Osteoblast (primary cell): ENCODE measurements around the gene CHI3L2. TPM values are rescaled to one million over a fixed set of nuclear protein-coding genes. Genes with fewer than 3 reads are reported as not detected.

Experiments
- DNase-seq: peaks from one replicate; pipeline ENCODE4 v3.0.0; 2011; ENCODE audit warnings: low spot score, mixed read lengths; ENCODE audit not compliant: insufficient read length; ENCODE audit errors: missing footprints
- H2AFZ ChIP-seq: 2 replicates; pipeline ENCODE4 v1.6.0; 2011; ENCODE audit warnings: mild to moderate bottlenecking, low read length
- H3K27ac ChIP-seq: 2 replicates; pipeline ENCODE4 v1.5.1; 2011; ENCODE audit warnings: mild to moderate bottlenecking, low read depth, low read length, moderate library complexity
- H3K27me3 ChIP-seq: 2 replicates; pipeline ENCODE4 v1.6.0; 2012; ENCODE audit warnings: mild to moderate bottlenecking, control low read depth, inconsistent platforms, low read length, moderate library complexity; ENCODE audit not compliant: insufficient read depth
- H3K36me3 ChIP-seq: 2 replicates; pipeline ENCODE4 v1.5.1; 2011; ENCODE audit warnings: mild to moderate bottlenecking, low read length, control low read depth, moderate library complexity; ENCODE audit not compliant: insufficient read depth
- H3K4me1 ChIP-seq: 2 replicates; pipeline ENCODE4 v1.5.1; 2011; ENCODE audit warnings: mild to moderate bottlenecking, low read length, control low read depth, moderate library complexity; ENCODE audit not compliant: insufficient read depth
- H3K4me2 ChIP-seq: 2 replicates; pipeline ENCODE4 v1.6.0; 2011; ENCODE audit warnings: mild to moderate bottlenecking, low read length; ENCODE audit not compliant: insufficient read depth
- H3K4me3 ChIP-seq: fragments of 200-600 bp; sonication (generic); 3 replicates; pipeline ENCODE4 v1.5.1; 2012; ENCODE audit warnings: mild to moderate bottlenecking, low read length, inconsistent platforms; ENCODE audit not compliant: insufficient read depth
- H3K79me2 ChIP-seq: 2 replicates; pipeline ENCODE4 v1.6.0; 2012; ENCODE audit warnings: mild to moderate bottlenecking, low read length, control low read depth, inconsistent platforms; ENCODE audit not compliant: insufficient read depth
- H3K9me3 ChIP-seq: 2 replicates; pipeline ENCODE4 v1.5.1; 2011; ENCODE audit warnings: low read depth, low read length, control low read depth
- H4K20me1 ChIP-seq: 2 replicates; pipeline ENCODE4 v1.6.0; 2012; ENCODE audit warnings: mild to moderate bottlenecking, low read length, control low read depth; ENCODE audit not compliant: insufficient read depth
- CTCF ChIP-seq: IDR thresholded peaks from 2 replicates; pipeline ENCODE4 v1.5.1; 2011; ENCODE audit warnings: mild to moderate bottlenecking, low read depth, low read length, moderate library complexity; ENCODE audit errors: extremely low read depth
- total RNA-seq: library from RNA; depleted of rRNA; stranded (reverse); fragments of >200 nt; gene quantifications from 2 replicates; pipeline ENCODE4 v1.2.3, GENCODE V29; 2012

Gene CHI3L2
- total RNA-seq, 1 donor = 2.9 TPM

GRCh38 chr1:111184663-111185062 lies 42.9 kb upstream of the CHI3L2 start:
- H3K4me1 ChIP-seq = no peaks in the 10 kb centered on the region
- H3K4me3 ChIP-seq = no peak overlapping the region
- no peak for TF ChIP-seq CTCF
- DNase-seq = no peak
- H3K9me3 ChIP-seq = no peaks in the 10 kb centered on the region
- no peaks in the 10 kb centered on the region for H3K27me3 ChIP-seq
- no peak overlapping the region for H2AFZ ChIP-seq
- no peak overlapping the region for H3K27ac ChIP-seq
- H3K36me3 ChIP-seq = peaks cover 54% of the 10 kb centered on the region
- H3K79me2 ChIP-seq = no peaks in the 10 kb centered on the region
- H4K20me1 ChIP-seq = no peaks in the 10 kb centered on the region
- H3K4me2 ChIP-seq = no peak overlapping the region

GRCh38 chr1:111190931-111191451 lies 36.5 kb upstream of the CHI3L2 start:
- DNase-seq = peak; percentile 66
- peaks cover 39% of the 10 kb centered on the region for H3K4me1 ChIP-seq
- H3K4me3 ChIP-seq = no peak overlapping the region
- H3K27me3 ChIP-seq = no peaks in the 10 kb centered on the region
- H3K79me2 ChIP-seq = no peaks in the 10 kb centered on the region
- peak overlapping the region; percentile 66 for H3K27ac ChIP-seq
- no peaks in the 10 kb centered on the region for H4K20me1 ChIP-seq
- peak overlapping the region; percentile 45 for H3K4me2 ChIP-seq
- peaks cover 31% of the 10 kb centered on the region for H3K36me3 ChIP-seq
- no peak overlapping the region for H2AFZ ChIP-seq
- no peak for TF ChIP-seq CTCF
- no peaks in the 10 kb centered on the region for H3K9me3 ChIP-seq

GRCh38 chr1:111191496-111191895 lies 36.0 kb upstream of the CHI3L2 start:
- Histone ChIP-seq H3K79me2 (no peaks in the 10 kb centered on the region), H3K27ac (peak overlapping the region; percentile 66), H4K20me1 (no peaks in the 10 kb centered on the region), H3K4me2 (peak overlapping the region; percentile 45), H3K9me3 (no peaks in the 10 kb centered on the region), H2AFZ (no peak overlapping the region), H3K36me3 (peaks cover 26% of the 10 kb centered on the region), H3K4me1 (peaks cover 39% of the 10 kb centered on the region), H3K4me3 (no peak overlapping the region), H3K27me3 (no peaks in the 10 kb centered on the region)
- DNase-seq = peak; percentile 96
- TF ChIP-seq CTCF = no peak

- H3K4me2 ChIP-seq = no peak overlapping the region
- H2AFZ ChIP-seq = no peak overlapping the region
Measured at GRCh38 chr1:111192074-111192473, 35.4 kb upstream of the CHI3L2 start.

More at GRCh38 chr1:111192074-111192473, 35.4 kb upstream of the CHI3L2 start:
- H3K79me2 ChIP-seq = no peaks in the 10 kb centered on the region
- H3K27me3 ChIP-seq = no peaks in the 10 kb centered on the region
- no peak for TF ChIP-seq CTCF
- H4K20me1 ChIP-seq = no peaks in the 10 kb centered on the region
- peak overlapping the region; percentile 66 for H3K27ac ChIP-seq
- no peaks in the 10 kb centered on the region for H3K9me3 ChIP-seq
- no peak for DNase-seq
- no peak overlapping the region for H3K4me3 ChIP-seq
- peaks cover 20% of the 10 kb centered on the region for H3K36me3 ChIP-seq
- H3K4me1 ChIP-seq = peaks cover 39% of the 10 kb centered on the region
